HCT116 (cell line): ENCODE data around the gene WFDC13. TPM values are rescaled to one million over a fixed set of nuclear protein-coding genes. Genes with fewer than 3 reads are reported as not detected.

Experiments used
- ATAC-seq: fragments of 200-7000 bp; cut with Tn5 transposase; 2 replicates; pipeline ENCODE4 v1.9.1; 2020; ENCODE audit warnings: mild to moderate bottlenecking, moderate library complexity
- BruUV-seq: library from RNA; stranded (reverse); fragments of 400-500 nt; replicated peaks from 2 replicates; lab custom pipeline; 2021; lab: Mats Ljungman, UMichigan
- CTCF ChIA-PET: fragments of 300-600 bp; sonication (Branson Sonifier 250); formaldehyde crosslinking; loops from one replicate; lab custom pipeline; 2021; ENCODE audit warnings: antibody characterized with exemption; lab: Charles Lee
- POLR2A ChIA-PET: fragments of 300-600, 350-600 bp; sonication (Branson Sonifier 250); formaldehyde crosslinking; loops from one replicate; lab custom pipeline; 2021; ENCODE audit warnings: antibody characterized with exemption; lab: Charles Lee
- RAD21 ChIA-PET, 2 experiments: fragments of 300-600 bp; sonication (Branson Sonifier 250); formaldehyde crosslinking; loops; one replicate each; lab custom pipeline; 2023; ENCODE audit warnings: low total read pairs in 2 of 2; ENCODE audit not compliant: uncharacterized antibody in 2 of 2, unreplicated experiment in 2 of 2, low non-redundant PET in 1 of 2; lab: Charles Lee
- DNase-seq: peaks from one replicate; pipeline ENCODE4 v3.0.0-alpha.2; 2010; ENCODE audit warnings: low read depth, low spot score
- H2AFZ ChIP-seq: fragments of 200-600 bp; shearing (Covaris generic), sonication (generic); 2 replicates; pipeline ENCODE4 v1.6.1; 2017; ENCODE audit warnings: low read depth, mixed run types, mixed read lengths, antibody characterized with exemption, low read length; ENCODE audit not compliant: poor library complexity, severe bottlenecking
- H3K27ac ChIP-seq: 2 replicates; pipeline ENCODE4 v1.5.1; 2012; ENCODE audit warnings: low read depth, low read length
- H3K27me3 ChIP-seq: fragments of 200-600 bp; sonication (generic); 2 replicates; pipeline ENCODE4 v1.6.1; 2016; ENCODE audit warnings: mixed run types, low read length, mixed read lengths; ENCODE audit not compliant: insufficient read depth
- H3K36me3 ChIP-seq, 2 experiments: fragments of 200-500 bp in 1 of 2; fragments of 200-600 bp in 1 of 2; sonication (Bioruptor generic) in 1 of 2; sonication (generic) in 1 of 2; 2 replicates each; pipeline versions ENCODE4 v1.5.1 to v1.6.1; 2014 to 2016; ENCODE audit warnings: low read length in 2 of 2, inconsistent platforms in 1 of 2, mixed read lengths in 1 of 2, mixed run types in 1 of 2; ENCODE audit not compliant: insufficient read depth in 2 of 2, control insufficient read depth in 1 of 2
- H3K4me1 ChIP-seq, 2 experiments: fragments of 200-600 bp in 1 of 2; sonication (generic) in 1 of 2; 2 replicates each; pipeline versions ENCODE4 v1.5.1 to v1.6.1; 2012 to 2017; ENCODE audit warnings: low read length in 2 of 2, inconsistent platforms in 1 of 2, mild to moderate bottlenecking in 1 of 2, mixed read lengths in 1 of 2, mixed run types in 1 of 2, moderate library complexity in 1 of 2; ENCODE audit not compliant: insufficient read depth in 2 of 2, control insufficient read depth in 1 of 2
- H3K4me2 ChIP-seq: fragments of 200-600 bp; sonication (generic); 2 replicates; pipeline ENCODE4 v1.6.1; 2017; ENCODE audit warnings: mixed run types, low read length, mixed read lengths
- H3K4me3 ChIP-seq, 2 experiments: fragments of 200-600 bp in 1 of 2; sonication (generic) in 1 of 2; replicated peaks in 1 of 2; 2 replicates each; pipeline ENCODE4 v1.5.1; 2011 to 2016; ENCODE audit warnings: low read length in 2 of 2, control low read depth in 1 of 2, low read depth in 1 of 2, mild to moderate bottlenecking in 1 of 2, mixed read lengths in 1 of 2, mixed run types in 1 of 2
- H3K79me2 ChIP-seq: fragments of 200-600 bp; sonication (generic); 2 replicates; pipeline ENCODE4 v1.6.1; 2017; ENCODE audit warnings: mild to moderate bottlenecking, mixed run types, low read length, moderate library complexity, mixed read lengths; ENCODE audit not compliant: insufficient read depth
- H3K9ac ChIP-seq: fragments of 200-600 bp; sonication (generic); 2 replicates; pipeline ENCODE4 v1.6.1; 2016; ENCODE audit warnings: low read length, mixed read lengths
- H3K9me2 ChIP-seq: fragments of 200-600 bp; sonication (generic), shearing (Covaris generic); 2 replicates; pipeline ENCODE4 v1.6.1; 2017; ENCODE audit warnings: mixed run types, mild to moderate bottlenecking, moderate library complexity; ENCODE audit not compliant: insufficient read depth
- H3K9me3 ChIP-seq, 2 experiments: fragments of 200-500 bp in 1 of 2; fragments of 200-600 bp in 1 of 2; sonication (Bioruptor generic) in 1 of 2; sonication (generic) in 1 of 2; 2 replicates each; pipeline ENCODE4 v1.6.1; 2014 to 2017; ENCODE audit warnings: low read length in 2 of 2, mixed read lengths in 2 of 2, inconsistent platforms in 1 of 2, low read depth in 1 of 2, mild to moderate bottlenecking in 1 of 2, mixed run types in 1 of 2, moderate library complexity in 1 of 2; ENCODE audit not compliant: control insufficient read depth in 1 of 2, insufficient read depth in 1 of 2
- H4K20me1 ChIP-seq: fragments of 200-600 bp; sonication (generic), shearing (Covaris generic); 2 replicates; pipeline ENCODE4 v1.6.1; 2017; ENCODE audit warnings: mixed run types, mild to moderate bottlenecking, moderate library complexity; ENCODE audit not compliant: insufficient read depth
- ATF3 ChIP-seq: IDR thresholded peaks from 2 replicates; pipeline ENCODE4 v1.6.1; 2012
- CEBPB ChIP-seq: IDR thresholded peaks from 2 replicates; pipeline ENCODE4 v1.6.1; 2012; ENCODE audit warnings: low read depth
- EGR1 ChIP-seq: IDR thresholded peaks from 2 replicates; pipeline ENCODE4 v1.6.1; 2012; ENCODE audit warnings: low read depth
- ELF1 ChIP-seq: IDR thresholded peaks from 2 replicates; pipeline ENCODE4 v1.6.1; 2012; ENCODE audit warnings: low read depth, borderline replicate concordance
- EZH2 ChIP-seq: fragments of 200-600 bp; sonication (generic); IDR thresholded peaks from 2 replicates; pipeline ENCODE4 v1.6.1; 2017; ENCODE audit warnings: antibody characterized with exemption, mixed run types
- FOSL1 ChIP-seq: IDR thresholded peaks from 2 replicates; pipeline ENCODE4 v1.6.1; 2012; ENCODE audit warnings: low read depth
- JUND ChIP-seq: IDR thresholded peaks from 2 replicates; pipeline ENCODE4 v1.6.1; 2012
- MAX ChIP-seq: IDR thresholded peaks from 2 replicates; pipeline ENCODE4 v1.6.1; 2012
- POLR2A ChIP-seq: IDR thresholded peaks from 2 replicates; pipeline ENCODE4 v1.7.0; 2011; ENCODE audit warnings: borderline replicate concordance; ENCODE audit not compliant: insufficient read depth, insufficient read length; ENCODE audit errors: extremely low read depth
- POLR2AphosphoS5 ChIP-seq: IDR thresholded peaks from 2 replicates; pipeline ENCODE4 v1.6.1; 2011; ENCODE audit warnings: mild to moderate bottlenecking, low read depth, low read length, moderate library complexity
- RAD21 ChIP-seq: IDR thresholded peaks from 2 replicates; pipeline ENCODE4 v1.6.1; 2012; ENCODE audit warnings: low read depth, mild to moderate bottlenecking
- REST ChIP-seq: IDR thresholded peaks from 2 replicates; pipeline ENCODE4 v1.6.1; 2012; ENCODE audit warnings: low read depth
- SP1 ChIP-seq: IDR thresholded peaks from 2 replicates; pipeline ENCODE4 v1.6.1; 2012; ENCODE audit warnings: low read depth
- SRF ChIP-seq: IDR thresholded peaks from 2 replicates; pipeline ENCODE4 v1.6.1; 2012; ENCODE audit warnings: low read depth
- YY1 ChIP-seq: IDR thresholded peaks from 2 replicates; pipeline ENCODE4 v1.6.1; 2011; ENCODE audit warnings: low read length, low read depth, moderate library complexity, mild to moderate bottlenecking; ENCODE audit not compliant: insufficient replicate concordance; ENCODE audit errors: extremely low read depth
- ZFX ChIP-seq: fragments of 450-650 bp; IDR thresholded peaks from 2 replicates; pipeline ENCODE4 v1.6.1; 2017
- ZNF274 ChIP-seq: fragments of 200-500 bp; sonication (Bioruptor generic); IDR thresholded peaks from 2 replicates; pipeline ENCODE4 v1.6.1; 2014; ENCODE audit warnings: mild to moderate bottlenecking, low read depth, low read length, inconsistent platforms
- intact Hi-C: fragments of 100-400 bp; cut with micrococcal nuclease; formaldehyde crosslinking; loops from 2 replicates; pipeline ENCODE4 v1.10.0; 2022
- total RNA-seq: library from RNA; stranded (reverse); gene quantifications from one replicate; pipeline ENCODE4 v1.2.1, GENCODE V29; 2021; ENCODE audit not compliant: unreplicated experiment

Gene WFDC13
- total RNA-seq, 1 experiment from 2014 or later, result not detected

DNA sequence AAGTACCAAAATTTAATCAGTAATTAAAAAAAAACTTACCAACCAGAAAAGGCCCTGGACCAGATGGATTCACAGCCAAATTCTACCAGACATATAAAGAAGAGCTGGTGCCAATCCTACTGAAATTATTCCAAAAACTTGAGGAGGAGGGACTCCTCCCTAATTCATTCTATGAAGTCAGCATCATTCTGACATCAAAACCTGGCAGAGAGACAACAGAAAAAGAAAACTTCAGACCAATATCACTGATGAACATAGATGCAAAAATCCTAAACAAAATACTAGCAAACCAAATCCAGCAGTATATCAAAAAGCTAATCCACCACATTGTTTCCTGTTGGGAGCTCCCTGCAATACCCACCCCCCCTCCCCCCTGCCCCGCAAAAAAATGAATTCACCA, 31.7 kb upstream of the WFDC13 start, which contains the start of gene WFDC11:
TSS of gene WFDC11 (minus strand) at position 101 of the 400 bp plus-strand sequence. CDS start 19,639 bp downstream, outside the sequence.
- Histone ChIP-seq H3K27me3 (no peaks in the 10 kb centered on the region), H3K79me2 (no peaks in the 10 kb centered on the region), H3K4me3 (no peak within 1 kb of the TSS), H3K4me2 (no peak within 1 kb of the TSS), H3K9me3 (no peaks in the 10 kb centered on the region), H3K9ac (no peak within 1 kb of the TSS), H3K9me2 (no peaks in the 10 kb centered on the region), H3K4me1 (no peaks in the 10 kb centered on the region), H3K36me3 (no peaks in the 10 kb centered on the region), H4K20me1 (no peaks in the 10 kb centered on the region), H2AFZ (no peak within 1 kb of the TSS), H3K27ac (no peak within 1 kb of the TSS)
- BruUV-seq, result no TSS peak
- DNase-seq (no peak), ATAC-seq (no peak)
- TF ChIP-seq ELF1 (no peak), FOSL1 (no peak), POLR2AphosphoS5 (no peak)
- CTCF ChIA-PET, result no interaction called here
- POLR2A ChIA-PET, result no interaction called here
- RAD21 ChIA-PET, result no interaction called here
- intact Hi-C loops, result no loop called here

- H4K20me1 ChIP-seq, result no peaks in the 10 kb centered on the region
- intact Hi-C loops, result no loop called here
Observed at GRCh38 chr20:45672765-45673164, 29.1 kb upstream of the WFDC13 start.

More at GRCh38 chr20:45672765-45673164, 29.1 kb upstream of the WFDC13 start:
- ChIA-PET RAD21 (no interaction called here), POLR2A (no interaction called here), CTCF (no interaction called here)
- TF ChIP-seq ZNF274, result no peak
- no peak for TF ChIP-seq ELF1
- TF ChIP-seq MAX, result no peak
- no peak for TF ChIP-seq ATF3
- TF ChIP-seq JUND, result no peak
- TF ChIP-seq SP1, result no peak
- TF ChIP-seq SRF, result no peak
- no peak for TF ChIP-seq ZFX
- TF ChIP-seq EZH2, result no peak
- no peak for TF ChIP-seq CEBPB
- TF ChIP-seq FOSL1, result no peak
- TF ChIP-seq YY1, result no peak
- no peak for TF ChIP-seq POLR2A
- TF ChIP-seq REST, result no peak
- no peak for TF ChIP-seq EGR1
- no peak for TF ChIP-seq RAD21
- Histone ChIP-seq H3K4me1 (no peaks in the 10 kb centered on the region), H2AFZ (no peak overlapping the region), H3K4me3 (no peak overlapping the region), H3K4me2 (no peak overlapping the region), H3K9ac (no peak overlapping the region), H3K27ac (no peak overlapping the region), H3K36me3 (no peaks in the 10 kb centered on the region), H3K9me3 (no peaks in the 10 kb centered on the region), H3K9me2 (no peaks in the 10 kb centered on the region), H3K79me2 (no peaks in the 10 kb centered on the region), H3K27me3 (no peaks in the 10 kb centered on the region)
- BruUV-seq, result no TSS peak
- ATAC-seq (no peak), DNase-seq (no peak)
